A549 (cell line): ENCODE measurements around the gene UACA. TPM values are rescaled to one million over a fixed set of nuclear protein-coding genes. Genes with fewer than 3 reads are reported as not detected.
A peak's percentile ranks its signal among the peaks of the same experiment; 100 is the strongest.

Source experiments
- ATAC-seq, 2 experiments: fragments of 200-7000 bp in 1 of 2; fragments of >200 bp in 1 of 2; cut with Nextera tagmentation in 1 of 2; cut with Tn5 transposase in 1 of 2; 3 replicates each; pipeline versions ENCODE4 v1.8.0 to v1.9.1; 2018 to 2020; ENCODE audit warnings: mild to moderate bottlenecking in 1 of 2, moderate library complexity in 1 of 2
- CTCF ChIA-PET: fragments of 300-600 bp; sonication (Branson Sonifier 250); formaldehyde crosslinking; extraction: SDS; loops from one replicate; lab custom pipeline; 2021; ENCODE audit warnings: antibody characterized with exemption, inconsistent platforms; lab: Yijun Ruan, JAX
- POLR2A ChIA-PET: fragments of 350-600 bp; formaldehyde crosslinking; extraction: SDS; loops from one replicate; lab custom pipeline; 2021; ENCODE audit warnings: antibody characterized with exemption, inconsistent platforms; lab: Yijun Ruan, JAX
- DNase-seq, 2 experiments: peaks; one replicate each; pipeline versions ENCODE4 v3.0.0 to v3.0.0-alpha.2; 2011 to 2016; ENCODE audit warnings: low read depth in 1 of 2, low spot score in 1 of 2
- FAIRE-seq: peaks from 2 replicates; lab custom pipeline; 2011; peaks lifted over from hg19 to GRCh38; lab: Jason Lieb, UNC
- H3K27ac ChIP-seq, 2 experiments: fragments of >200 bp; sonication (Bioruptor Twin); formaldehyde crosslinking; 3 replicates each; pipeline ENCODE4 v1.5.1; 2016 to 2017
- H3K4me1 ChIP-seq: fragments of >200 bp; sonication (Bioruptor Twin); formaldehyde crosslinking; 3 replicates; pipeline ENCODE4 v1.6.1; 2016
- H3K4me2 ChIP-seq: fragments of >200 bp; sonication (Bioruptor Twin); formaldehyde crosslinking; 3 replicates; pipeline ENCODE4 v1.6.1; 2016
- H3K4me3 ChIP-seq: fragments of >200 bp; sonication (Bioruptor Twin); formaldehyde crosslinking; 3 replicates; pipeline ENCODE4 v1.5.1; 2016
- H3K9me3 ChIP-seq: fragments of >200 bp; sonication (Bioruptor Twin); formaldehyde crosslinking; 3 replicates; pipeline ENCODE4 v1.6.1; 2016
- EHF ChIP-seq: fragments of 250-450 bp; sonication (Bioruptor Pico); IDR thresholded peaks from 2 replicates; pipeline ENCODE4 v1.5.0; 2020; ENCODE audit warnings: mild to moderate bottlenecking
- EP300 ChIP-seq, 2 experiments: fragments of >200 bp; sonication (Bioruptor Twin); formaldehyde crosslinking; IDR thresholded peaks; 2 replicates in 1 of 2; 3 replicates in 1 of 2; pipeline ENCODE4 v1.6.1; 2016 to 2017
- FOSL2 ChIP-seq, 2 experiments: fragments of 450-650 bp in 1 of 2; fragments of >200 bp in 1 of 2; sonication (Bioruptor Twin) in 1 of 2; formaldehyde crosslinking; IDR thresholded peaks; 2 replicates each; pipeline versions ENCODE4 v1.5.0 to v1.6.1; 2016 to 2020; ENCODE audit warnings: mild to moderate bottlenecking in 1 of 2, moderate library complexity in 1 of 2
- GATA3 ChIP-seq: IDR thresholded peaks from 2 replicates; pipeline ENCODE4 v1.6.1; 2012; ENCODE audit warnings: borderline replicate concordance
- HDAC2 ChIP-seq: fragments of 200-600 bp; sonication (generic); IDR thresholded peaks from 2 replicates; pipeline ENCODE4 v1.6.1; 2016
- HEYL ChIP-seq: fragments of 250-450 bp; sonication (Bioruptor Pico); IDR thresholded peaks from 2 replicates; pipeline ENCODE4 v1.8.0; 2021; ENCODE audit warnings: mild to moderate bottlenecking, moderate library complexity
- HOXB5 ChIP-seq: fragments of 250-450 bp; sonication (Bioruptor Pico); IDR thresholded peaks from 2 replicates; pipeline ENCODE4 v1.5.0; 2020; ENCODE audit warnings: mild to moderate bottlenecking, moderate library complexity
- JUN ChIP-seq, 2 experiments: fragments of >200 bp; sonication (Bioruptor Twin); formaldehyde crosslinking; IDR thresholded peaks; 2 replicates in 1 of 2; 3 replicates in 1 of 2; pipeline ENCODE4 v1.6.1; 2016 to 2017
- JUNB ChIP-seq: fragments of >200 bp; sonication (Bioruptor Twin); formaldehyde crosslinking; IDR thresholded peaks from 2 replicates; pipeline ENCODE4 v1.6.1; 2016
- KDM1A ChIP-seq: fragments of 200-600 bp; sonication (generic); IDR thresholded peaks from 2 replicates; pipeline ENCODE4 v1.6.1; 2016; ENCODE audit warnings: low read depth, mild to moderate bottlenecking
- MAFK ChIP-seq: fragments of 450-650 bp; IDR thresholded peaks from 2 replicates; pipeline ENCODE4 v1.6.1; 2014; ENCODE audit not compliant: partially characterized antibody
- MAZ ChIP-seq: fragments of 150-350 bp; IDR thresholded peaks from 2 replicates; pipeline ENCODE4 v1.6.1; 2014; ENCODE audit warnings: antibody characterized with exemption, low read depth, low read length, borderline replicate concordance
- PHF8 ChIP-seq: fragments of 200-600 bp; sonication (generic); IDR thresholded peaks from 2 replicates; pipeline ENCODE4 v1.6.1; 2016; ENCODE audit warnings: low read depth, mild to moderate bottlenecking, antibody characterized with exemption, moderate library complexity, borderline replicate concordance
- POLR2A ChIP-seq: IDR thresholded peaks from 2 replicates; pipeline ENCODE4 v1.6.1; 2012; ENCODE audit warnings: mild to moderate bottlenecking, low read length
- POLR2AphosphoS2 ChIP-seq: conservative IDR thresholded peaks from 2 replicates; pipeline ENCODE4 v1.6.1; 2012; ENCODE audit warnings: low read length, improper control_type of control experiment, inconsistent platforms
- RAD21 ChIP-seq, 2 experiments: fragments of >200 bp in 1 of 2; sonication (Bioruptor Twin) in 1 of 2; formaldehyde crosslinking in 1 of 2; IDR thresholded peaks in 1 of 2; conservative IDR thresholded peaks in 1 of 2; 2 replicates in 1 of 2; 3 replicates in 1 of 2; pipeline ENCODE4 v1.6.1; 2012 to 2018; ENCODE audit warnings: inconsistent platforms in 1 of 2
- RARB ChIP-seq: fragments of 250-450 bp; sonication (Bioruptor Pico); IDR thresholded peaks from 2 replicates; pipeline ENCODE4 v1.8.0; 2021; ENCODE audit warnings: mild to moderate bottlenecking, moderate library complexity
- RFX5 ChIP-seq: fragments of 450-650 bp; IDR thresholded peaks from 2 replicates; pipeline ENCODE4 v1.7.1; 2014; ENCODE audit warnings: antibody characterized with exemption, mild to moderate bottlenecking, moderate library complexity
- RNF2 ChIP-seq: fragments of 200-600 bp; sonication (generic); IDR thresholded peaks from 2 replicates; pipeline ENCODE4 v1.6.1; 2016; ENCODE audit warnings: low read depth, mild to moderate bottlenecking, antibody characterized with exemption, moderate library complexity, borderline replicate concordance
- TFCP2L1 ChIP-seq: fragments of 250-450 bp; sonication (Bioruptor Pico); IDR thresholded peaks from 2 replicates; pipeline ENCODE4 v1.5.0; 2021; ENCODE audit warnings: mild to moderate bottlenecking
- ZC3H11A ChIP-seq: fragments of 450-650 bp; IDR thresholded peaks from 2 replicates; pipeline ENCODE4 v1.6.1; 2014; ENCODE audit warnings: antibody characterized with exemption, mild to moderate bottlenecking
- WGBS: methylation state at CpG from one replicate; pipeline ENCODE4 v1.1.6; 2017; ENCODE audit errors: missing lambda C conversion rate; 5-methylcytosine and 5-hydroxymethylcytosine counted together
- polyA plus RNA-seq, 4 experiments: library from polyadenylated mRNA; depleted of rRNA in 3 of 4; stranded (reverse); fragments of >200 nt; fragmentation: RNase III in 1 of 4; extraction: RNeasy Plus Mini Kit Qiagen cat#74134 plus additional on column Dnase treatment in 1 of 4; gene quantifications; 2 replicates in 3 of 4; 3 replicates in 1 of 4; pipeline ENCODE4 v1.2.3, GENCODE V29; 2011 to 2017
- TF ChIP-seq, protein P1 (sequence below): fragments of >200 bp; sonication (Bioruptor Twin); formaldehyde crosslinking; IDR thresholded peaks from 3 replicates; pipeline ENCODE4 v1.6.1; 2016
- TF ChIP-seq, protein P2 (sequence below): IDR thresholded peaks from 2 replicates; pipeline ENCODE4 v1.6.1; 2012
- TF ChIP-seq, protein P3 (sequence below): IDR thresholded peaks from 2 replicates; pipeline ENCODE4 v1.6.1; 2012; ENCODE audit warnings: low read depth, borderline replicate concordance
- TF ChIP-seq, protein P4 (sequence below): fragments of >200 bp; sonication (Bioruptor Twin); formaldehyde crosslinking; IDR thresholded peaks from 2 replicates; pipeline ENCODE4 v1.6.1; 2016
- TF ChIP-seq, protein P5 (sequence below): fragments of 450-650 bp; IDR thresholded peaks from 2 replicates; pipeline ENCODE4 v1.6.1; 2014; ENCODE audit warnings: antibody characterized with exemption

UACA gene
- polyA plus RNA-seq, 2 of the 4 experiments (the other 2 are of a cell fraction): 31.9 to 80.4 TPM

DNA sequence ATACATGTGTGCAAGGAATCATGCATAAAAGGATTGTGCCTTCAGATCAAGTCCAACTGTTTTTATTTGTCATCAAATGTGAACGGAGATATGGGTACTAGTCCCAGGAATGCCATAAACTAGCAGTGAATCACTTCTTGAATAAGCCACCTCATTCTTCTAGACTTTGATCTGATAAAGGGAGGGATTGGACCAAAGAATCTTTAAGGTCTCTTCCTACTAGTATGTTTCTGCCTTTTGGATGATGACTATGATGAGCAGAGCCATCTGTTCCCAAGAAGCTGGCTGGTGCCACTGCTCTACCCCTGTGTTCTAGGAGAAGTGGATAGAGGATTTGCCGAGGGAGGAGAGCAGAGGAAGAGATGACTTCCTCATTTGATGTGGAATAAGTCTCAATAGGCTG lies 28.8 kb upstream of the UACA start:
- H3K4me3 ChIP-seq: no peak overlapping the region
- H3K27ac ChIP-seq: peak overlapping the region; percentile 83 to 93
- peak overlapping the region; percentile 66 for H3K4me2 ChIP-seq
- H3K4me1 ChIP-seq: peaks cover 90% of the 10 kb centered on the region
- 2% methylated on average over 2 of the region's 2 CpGs for WGBS
- ATAC-seq (peak; percentile 22 to 42; a peak in 4 of 6 replicates), DNase-seq (peak; percentile 71 to 80), FAIRE-seq (peak; percentile 99)
- H3K9me3 ChIP-seq: no peaks in the 10 kb centered on the region
- ChIA-PET CTCF (interaction anchor here (0.8 to 15.4 kb wide), 9 partner anchors 9 to 76 kb away, joined by 3 to 274 read pairs (median 5); no protein-coding TSS in a partner anchor), POLR2A (interaction anchor here (0.9 kb wide), 1 partner anchor 29 kb away, joined by 3 read pairs; the partner anchor contains the start of gene UACA)
- TF ChIP-seq PHF8: no peak
- TF ChIP-seq EHF (CRISPR knock-in tag): no peak
- TF ChIP-seq, protein P1, sequence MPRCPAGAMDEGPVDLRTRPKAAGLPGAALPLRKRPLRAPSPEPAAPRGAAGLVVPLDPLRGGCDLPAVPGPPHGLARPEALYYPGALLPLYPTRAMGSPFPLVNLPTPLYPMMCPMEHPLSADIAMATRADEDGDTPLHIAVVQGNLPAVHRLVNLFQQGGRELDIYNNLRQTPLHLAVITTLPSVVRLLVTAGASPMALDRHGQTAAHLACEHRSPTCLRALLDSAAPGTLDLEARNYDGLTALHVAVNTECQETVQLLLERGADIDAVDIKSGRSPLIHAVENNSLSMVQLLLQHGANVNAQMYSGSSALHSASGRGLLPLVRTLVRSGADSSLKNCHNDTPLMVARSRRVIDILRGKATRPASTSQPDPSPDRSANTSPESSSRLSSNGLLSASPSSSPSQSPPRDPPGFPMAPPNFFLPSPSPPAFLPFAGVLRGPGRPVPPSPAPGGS: 0 out of 3 replicates have a peak, but pooled peaks have one; percentile 44
- no peak; a peak in 1 of 5 replicates for TF ChIP-seq EP300 (IDR thresholded peaks at IDR 0.05)
- TF ChIP-seq HEYL (CRISPR knock-in tag): no peak
- peak; percentile 79 for TF ChIP-seq JUNB
- no peak for TF ChIP-seq ZC3H11A
- TF ChIP-seq POLR2A: no peak
- TF ChIP-seq TFCP2L1 (CRISPR knock-in tag): no peak
- TF ChIP-seq KDM1A: no peak
- peak; percentile 91; the same call in 1 of the 2 replicates for TF ChIP-seq GATA3
- TF ChIP-seq MAZ: no peak
- TF ChIP-seq, protein P2, sequence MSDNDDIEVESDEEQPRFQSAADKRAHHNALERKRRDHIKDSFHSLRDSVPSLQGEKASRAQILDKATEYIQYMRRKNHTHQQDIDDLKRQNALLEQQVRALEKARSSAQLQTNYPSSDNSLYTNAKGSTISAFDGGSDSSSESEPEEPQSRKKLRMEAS: peak; percentile 68
- TF ChIP-seq RFX5: 0 out of 2 replicates have a peak, but pooled peaks have one; percentile 16
- TF ChIP-seq, protein P3, sequence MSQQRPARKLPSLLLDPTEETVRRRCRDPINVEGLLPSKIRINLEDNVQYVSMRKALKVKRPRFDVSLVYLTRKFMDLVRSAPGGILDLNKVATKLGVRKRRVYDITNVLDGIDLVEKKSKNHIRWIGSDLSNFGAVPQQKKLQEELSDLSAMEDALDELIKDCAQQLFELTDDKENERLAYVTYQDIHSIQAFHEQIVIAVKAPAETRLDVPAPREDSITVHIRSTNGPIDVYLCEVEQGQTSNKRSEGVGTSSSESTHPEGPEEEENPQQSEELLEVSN: no peak
- TF ChIP-seq FOSL2 (IDR thresholded peaks at IDR 0.05): peak; percentile 79
- TF ChIP-seq FOSL2 (CRISPR knock-in tag; IDR thresholded peaks at IDR 0.05): peak; percentile 82
- TF ChIP-seq RNF2: no peak
- TF ChIP-seq HOXB5 (CRISPR knock-in tag): no peak
- peak; percentile 21 for TF ChIP-seq MAFK
- TF ChIP-seq, protein P4, sequence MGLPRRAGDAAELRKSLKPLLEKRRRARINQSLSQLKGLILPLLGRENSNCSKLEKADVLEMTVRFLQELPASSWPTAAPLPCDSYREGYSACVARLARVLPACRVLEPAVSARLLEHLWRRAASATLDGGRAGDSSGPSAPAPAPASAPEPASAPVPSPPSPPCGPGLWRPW: no peak
- TF ChIP-seq JUN (IDR thresholded peaks at IDR 0.05): peak in 1 of 2 experiments; percentile 36; a peak in 2 of 5 replicates
- no peak for TF ChIP-seq HDAC2
- TF ChIP-seq, protein P5, sequence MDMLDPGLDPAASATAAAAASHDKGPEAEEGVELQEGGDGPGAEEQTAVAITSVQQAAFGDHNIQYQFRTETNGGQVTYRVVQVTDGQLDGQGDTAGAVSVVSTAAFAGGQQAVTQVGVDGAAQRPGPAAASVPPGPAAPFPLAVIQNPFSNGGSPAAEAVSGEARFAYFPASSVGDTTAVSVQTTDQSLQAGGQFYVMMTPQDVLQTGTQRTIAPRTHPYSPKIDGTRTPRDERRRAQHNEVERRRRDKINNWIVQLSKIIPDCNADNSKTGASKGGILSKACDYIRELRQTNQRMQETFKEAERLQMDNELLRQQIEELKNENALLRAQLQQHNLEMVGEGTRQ: no peak
- no peak for TF ChIP-seq POLR2AphosphoS2

DNA sequence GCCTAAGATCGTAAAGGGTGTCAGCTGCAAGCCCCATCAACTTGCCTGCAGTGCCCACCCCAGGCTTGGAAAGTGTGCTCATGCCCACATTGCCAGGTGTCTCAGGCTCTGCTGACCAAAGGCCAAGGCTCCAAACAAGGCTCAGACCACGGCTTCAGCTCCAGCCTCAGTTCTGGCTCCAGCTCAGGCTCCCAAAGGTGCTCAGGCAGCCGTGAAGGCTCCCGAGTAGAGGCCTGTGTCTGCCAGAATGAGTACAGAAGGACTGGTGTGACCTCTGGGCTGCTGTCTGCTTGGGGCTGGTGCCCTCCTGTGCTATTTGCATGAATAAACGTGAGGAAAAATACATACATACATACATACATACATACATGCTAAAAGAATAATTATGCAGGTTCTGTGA lies 27.9 kb upstream of the UACA start:
- no peak for ATAC-seq
- ChIA-PET POLR2A (interaction anchor here (0.9 kb wide), 1 partner anchor 28 kb away, joined by 3 read pairs; the partner anchor contains the start of gene UACA), CTCF (interaction anchor here (0.6 to 15.4 kb wide), 6 partner anchors 12 to 112 kb away, joined by 3 to 274 read pairs (median 4); no protein-coding TSS in a partner anchor)
- DNase-seq: no peak
- H3K4me2 ChIP-seq: peak overlapping the region; percentile 66
- FAIRE-seq: no peak
- no peaks in the 10 kb centered on the region for H3K9me3 ChIP-seq
- TF ChIP-seq RAD21 (conservative IDR thresholded peaks at IDR 0.05 in 1 of 2, IDR thresholded peaks at IDR 0.05 in 1 of 2): peak in 1 of 2 experiments; percentile 17; a peak in 1 of 5 replicates
- no peak for TF ChIP-seq RARB (CRISPR knock-in tag)
- TF ChIP-seq, protein P3: peak; percentile 4; the same call in 1 of the 2 replicates
- TF ChIP-seq, all 56 proteins: peak for 2
- H3K4me1 ChIP-seq: peaks cover 97% of the 10 kb centered on the region
- WGBS: 63% methylated on average over 5 of the region's 5 CpGs
- no peak overlapping the region for H3K4me3 ChIP-seq
- peak overlapping the region; percentile 83 to 93 for H3K27ac ChIP-seq
